ENCODE data around the gene STXBP4. TPM values are rescaled to one million over a fixed set of nuclear protein-coding genes. Genes with fewer than 3 reads are reported as not detected.

Gene STXBP4
- total and polyA plus RNA-seq, 2 donors (not counting 3 experiments of a cell fraction or from before 2014, with no cell fraction given): 1.9 to 12.9 TPM

- Histone ChIP-seq H3K4me1 (ENCODE audit: control insufficient read depth, extremely low read depth, insufficient read depth, low read length) (peaks cover 15% of the 10 kb centered on the region), H3K9ac (replicated peaks; ENCODE audit: extremely low read depth, insufficient read depth, low read length) (no peak overlapping the region), H3K9me3 (replicated peaks; ENCODE audit: control insufficient read depth, insufficient read depth, low read length) (no peaks in the 10 kb centered on the region), H3K4me2 (ENCODE audit: insufficient read depth, low read length) (no peak overlapping the region), H3K36me3 (ENCODE audit: control insufficient read depth in 2 of 2, extremely low read depth in 1 of 2, insufficient read depth in 2 of 2, low read length in 2 of 2) (no peaks in the 10 kb centered on the region), H3K79me2 (ENCODE audit: control insufficient read depth, insufficient read depth, low read length) (no peaks in the 10 kb centered on the region), H2AFZ (ENCODE audit: low read depth, low read length) (no peak overlapping the region), H3K27me3 (ENCODE audit: control insufficient read depth in 2 of 2, insufficient read depth in 2 of 2, low read length in 2 of 2) (no peaks in the 10 kb centered on the region), H3K27ac (ENCODE audit: insufficient read depth, low read depth, low read length) (no peak overlapping the region), H3K9me1 (replicated peaks; ENCODE audit: control insufficient read depth, extremely low read depth, insufficient read depth, low read length) (no peaks in the 10 kb centered on the region), H4K20me1 (replicated peaks; ENCODE audit: control insufficient read depth, extremely low read depth, insufficient read depth, low read length) (no peaks in the 10 kb centered on the region), H3K4me3 (replicated peaks in 1 of 3; ENCODE audit: insufficient read depth in 1 of 3, low read depth in 1 of 3, low read length in 3 of 3) (no peak overlapping the region)
- BruUV-seq (replicated peaks): no TSS peak
- FAIRE-seq: no peak
- DNase-seq (ENCODE audit: low read depth, low spot score): no peak
- intact Hi-C loops (cut with micrococcal nuclease): loop anchor here (5.0 kb wide), 1 partner anchor 36 kb away; no protein-coding TSS in a partner anchor
- CTCF ChIA-PET: no interaction called here
- dilution Hi-C loops (cut with MboI; ENCODE audit: extremely low pct_ligation_motif_present, low sequenced_read_pairs): no loop called here
- TF ChIP-seq MYC (IDR thresholded peaks at IDR 0.05; ENCODE audit: low read depth, low read length) (no peak), POLR2A (IDR thresholded peaks at IDR 0.05; ENCODE audit: low read depth, low read length) (no peak), JUN (IDR thresholded peaks at IDR 0.05; ENCODE audit: borderline replicate concordance, insufficient read depth, insufficient read length, low read depth) (no peak), FOS (IDR thresholded peaks at IDR 0.05; ENCODE audit: borderline replicate concordance, insufficient read depth, low read length) (no peak), GATA2 (IDR thresholded peaks at IDR 0.05; ENCODE audit: insufficient read depth, insufficient read length, low read depth, low read length) (no peak), EZH2 (IDR thresholded peaks at IDR 0.05; ENCODE audit: borderline replicate concordance, low read depth, low read length, severe bottlenecking) (no peak), POLR2AphosphoS5 (IDR thresholded peaks at IDR 0.05; ENCODE audit: insufficient read depth, low read depth, low read length) (no peak), CTCF (IDR thresholded peaks at IDR 0.05; ENCODE audit: extremely low read depth in 1 of 2, insufficient read depth in 1 of 2, low read depth in 1 of 2, low read length in 2 of 2) (no peak)
- TF ChIP-seq, protein P1, sequence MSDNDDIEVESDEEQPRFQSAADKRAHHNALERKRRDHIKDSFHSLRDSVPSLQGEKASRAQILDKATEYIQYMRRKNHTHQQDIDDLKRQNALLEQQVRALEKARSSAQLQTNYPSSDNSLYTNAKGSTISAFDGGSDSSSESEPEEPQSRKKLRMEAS (IDR thresholded peaks at IDR 0.05; ENCODE audit: insufficient read depth, insufficient read length): no peak
- POLR2A ChIA-PET: no interaction called here
Measured at GRCh38 chr17:55121268-55121667, 152.7 kb downstream of the STXBP4 start.
